Omental fat pad (tissue), 4 donors: ENCODE results near the gene CITED4. TPM values are rescaled to one million over a fixed set of nuclear protein-coding genes. Genes with fewer than 3 reads are reported as not detected.

Source experiments
- ATAC-seq: fragments of 150-250 bp; one replicate; pipeline ENCODE4 v1.9.1; 2016; ENCODE audit warnings: mild to moderate bottlenecking, moderate library complexity; ENCODE audit not compliant: low FRiP score
- DNase-seq: peaks from one replicate; pipeline ENCODE4 v3.0.0-alpha.2; 2019; ENCODE audit warnings: low spot score
- total RNA-seq, 4 donors: library from RNA; depleted of rRNA; stranded (reverse); fragments of >200 nt; gene quantifications; one replicate each; pipeline ENCODE4 v1.1.0, GENCODE V29; 2016
- TF ChIP-seq, protein P1 (sequence below), 3 donors: fragments of 450-650 bp; IDR thresholded peaks; one replicate each; pipeline ENCODE4 v1.5.1; 2016 to 2017; ENCODE audit warnings: antibody characterized with exemption in 3 of 3, mild to moderate bottlenecking in 3 of 3, moderate library complexity in 2 of 3

The CITED4 gene
- total RNA-seq, 4 donors from 2014 or later = 5.8 to 21.6 (median 13.6) TPM

DNA sequence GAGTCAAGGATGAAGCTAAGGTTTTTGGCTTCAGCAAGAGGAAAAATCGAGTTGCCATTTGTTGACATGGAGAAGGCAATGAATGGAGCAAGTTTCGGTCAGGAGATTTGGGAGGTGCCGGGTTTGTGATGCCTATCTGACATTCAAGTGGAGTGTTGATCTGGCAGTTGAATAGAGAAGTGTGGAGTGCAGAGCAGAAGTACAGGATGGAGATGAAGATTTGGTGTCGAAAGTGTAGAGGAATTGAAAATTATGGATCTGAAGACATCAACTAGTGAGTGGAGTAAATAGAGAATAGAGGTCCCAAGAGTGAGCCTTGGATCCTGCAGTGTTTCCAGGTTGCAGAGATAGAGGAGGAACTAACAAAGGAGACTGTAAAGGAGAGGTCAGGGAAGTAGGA lies 25.9 kb downstream of the CITED4 start:
- no peak for DNase-seq
- TF ChIP-seq, protein P1, sequence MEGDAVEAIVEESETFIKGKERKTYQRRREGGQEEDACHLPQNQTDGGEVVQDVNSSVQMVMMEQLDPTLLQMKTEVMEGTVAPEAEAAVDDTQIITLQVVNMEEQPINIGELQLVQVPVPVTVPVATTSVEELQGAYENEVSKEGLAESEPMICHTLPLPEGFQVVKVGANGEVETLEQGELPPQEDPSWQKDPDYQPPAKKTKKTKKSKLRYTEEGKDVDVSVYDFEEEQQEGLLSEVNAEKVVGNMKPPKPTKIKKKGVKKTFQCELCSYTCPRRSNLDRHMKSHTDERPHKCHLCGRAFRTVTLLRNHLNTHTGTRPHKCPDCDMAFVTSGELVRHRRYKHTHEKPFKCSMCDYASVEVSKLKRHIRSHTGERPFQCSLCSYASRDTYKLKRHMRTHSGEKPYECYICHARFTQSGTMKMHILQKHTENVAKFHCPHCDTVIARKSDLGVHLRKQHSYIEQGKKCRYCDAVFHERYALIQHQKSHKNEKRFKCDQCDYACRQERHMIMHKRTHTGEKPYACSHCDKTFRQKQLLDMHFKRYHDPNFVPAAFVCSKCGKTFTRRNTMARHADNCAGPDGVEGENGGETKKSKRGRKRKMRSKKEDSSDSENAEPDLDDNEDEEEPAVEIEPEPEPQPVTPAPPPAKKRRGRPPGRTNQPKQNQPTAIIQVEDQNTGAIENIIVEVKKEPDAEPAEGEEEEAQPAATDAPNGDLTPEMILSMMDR (IDR thresholded peaks at IDR 0.05) = no peak
- no peak for ATAC-seq

DNA sequence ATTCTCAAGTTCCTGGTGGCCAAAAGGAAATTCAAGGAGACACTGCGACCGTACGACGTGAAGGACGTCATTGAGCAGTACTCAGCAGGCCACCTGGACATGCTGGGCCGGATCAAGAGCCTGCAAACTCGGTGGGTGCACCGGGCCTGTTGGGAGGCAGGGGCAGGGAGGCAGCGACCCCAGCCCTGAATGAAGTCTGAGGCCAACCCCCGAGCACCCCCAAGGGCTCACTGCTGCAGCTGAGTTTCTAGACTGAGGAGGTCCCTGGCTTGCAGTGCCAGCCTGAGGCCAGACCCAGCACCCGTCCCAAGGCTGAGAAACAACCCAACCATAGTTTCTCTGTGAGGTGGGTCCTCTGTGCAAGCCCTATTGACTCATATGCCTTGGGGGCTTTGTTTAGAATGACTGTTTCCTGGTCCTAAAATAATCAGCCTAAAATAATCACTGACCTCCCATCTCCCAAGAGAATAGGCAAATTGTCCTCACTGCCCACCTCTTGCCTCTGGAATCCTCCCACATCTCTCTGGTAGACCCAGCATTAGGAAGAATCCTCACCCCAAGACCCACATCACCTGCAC lies 27.1 kb downstream of the CITED4 start:
- DNase-seq (no peak), ATAC-seq (no peak)
- TF ChIP-seq, protein P1 (IDR thresholded peaks at IDR 0.05) = no peak

DNA sequence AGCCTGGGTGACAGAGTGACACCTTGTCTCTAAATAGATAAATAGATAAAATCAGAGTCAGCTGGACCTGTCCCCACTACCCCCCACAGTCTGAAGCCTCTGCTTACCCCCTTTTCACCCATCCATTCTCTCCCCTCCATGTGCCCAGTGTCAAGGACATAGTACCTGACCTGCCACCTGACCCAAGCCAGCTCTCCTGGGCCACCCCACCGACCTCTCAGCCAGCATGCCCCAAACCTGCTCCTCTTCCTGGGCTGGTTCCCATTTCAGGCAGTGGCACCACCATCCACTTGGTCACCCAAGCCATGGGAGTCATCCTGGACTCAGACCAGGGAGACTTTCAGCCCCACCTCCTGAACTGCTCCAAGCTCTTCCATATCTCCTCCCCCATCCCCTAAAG lies 28.2 kb downstream of the CITED4 start:
- DNase-seq (no peak), ATAC-seq (no peak)
- TF ChIP-seq, protein P1 (IDR thresholded peaks at IDR 0.05) = no peak

- ATAC-seq (no peak), DNase-seq (no peak)
- TF ChIP-seq, protein P1 (IDR thresholded peaks at IDR 0.05) = no peak
Measured at GRCh38 chr1:40831001-40831732, 31.0 kb downstream of the CITED4 start.

DNA sequence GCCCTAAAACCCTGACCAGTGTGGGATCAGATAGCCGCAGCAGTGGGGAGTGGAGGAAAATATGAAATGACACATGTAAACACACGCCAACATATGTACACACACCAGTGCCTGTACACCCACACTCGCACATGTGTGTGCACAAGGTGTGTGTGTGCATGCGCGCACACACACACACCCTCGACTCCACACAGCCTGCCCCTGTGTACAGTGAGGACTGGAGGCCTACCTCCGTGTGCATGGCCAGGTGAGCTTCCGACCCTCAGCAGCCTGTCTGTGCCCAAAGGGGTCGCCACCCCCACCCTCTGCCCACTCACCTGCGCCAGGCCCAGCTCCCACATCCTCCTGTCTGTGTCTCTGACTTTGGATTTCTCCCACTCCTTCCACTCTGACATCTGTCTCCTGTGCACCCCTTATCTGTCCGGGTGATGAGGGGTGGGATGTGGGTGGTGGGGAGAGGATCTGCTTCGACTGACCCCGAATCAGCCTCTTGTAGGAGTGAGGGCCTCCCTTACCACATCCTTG lies 31.7 kb downstream of the CITED4 start:
- TF ChIP-seq, protein P1 (IDR thresholded peaks at IDR 0.05) = no peak
- no peak for DNase-seq
- ATAC-seq = no peak

- no peak for ATAC-seq
- no peak for DNase-seq
Measured at GRCh38 chr1:40829631-40830245, 32.4 kb downstream of the CITED4 start.

More at GRCh38 chr1:40829631-40830245, 32.4 kb downstream of the CITED4 start:
- TF ChIP-seq, protein P1 (IDR thresholded peaks at IDR 0.05) = no peak
